ENCODE data around the gene PRORP.

Gene PRORP

GRCh38 chr14:35164849-35165248, 42.5 kb downstream of the PRORP start:
- Histone ChIP-seq H3K9ac (ENCODE audit: insufficient read length, low read depth) (no peak overlapping the region), H3K4me3 (ENCODE audit: insufficient read length, low read depth) (no peak overlapping the region), H3K36me3 (ENCODE audit: insufficient read depth, insufficient read length, low read length) (peaks cover 4% of the 10 kb centered on the region), H3K27me3 (ENCODE audit: insufficient read depth, insufficient read length) (no peaks in the 10 kb centered on the region), H3K9me3 (ENCODE audit: insufficient read depth, low read length) (peaks cover 10% of the 10 kb centered on the region), H3K4me1 (ENCODE audit: insufficient read depth, insufficient read length) (no peaks in the 10 kb centered on the region)
- no peak for DNase-seq (ENCODE audit: low read depth, low spot score)
- no peak for TF ChIP-seq SUZ12 (IDR thresholded peaks at IDR 0.05; ENCODE audit: extremely low read depth, insufficient read depth, insufficient read length)
- TF ChIP-seq YY1 (IDR thresholded peaks at IDR 0.05; ENCODE audit: insufficient read depth, insufficient read length) = no peak
- no peak for TF ChIP-seq ZNF274 (IDR thresholded peaks at IDR 0.05; ENCODE audit: low read depth, low read length)

- Histone ChIP-seq H3K9ac (ENCODE audit: insufficient read length, low read depth) (no peak overlapping the region), H3K4me1 (ENCODE audit: insufficient read depth, insufficient read length) (no peaks in the 10 kb centered on the region), H3K36me3 (ENCODE audit: insufficient read depth, insufficient read length, low read length) (peaks cover 4% of the 10 kb centered on the region), H3K27me3 (ENCODE audit: insufficient read depth, insufficient read length) (no peaks in the 10 kb centered on the region), H3K4me3 (ENCODE audit: insufficient read length, low read depth) (no peak overlapping the region), H3K9me3 (ENCODE audit: insufficient read depth, low read length) (peaks cover 10% of the 10 kb centered on the region)
- no peak for DNase-seq (ENCODE audit: low read depth, low spot score)
- TF ChIP-seq YY1 (IDR thresholded peaks at IDR 0.05; ENCODE audit: insufficient read depth, insufficient read length) (no peak), SUZ12 (IDR thresholded peaks at IDR 0.05; ENCODE audit: extremely low read depth, insufficient read depth, insufficient read length) (no peak), ZNF274 (IDR thresholded peaks at IDR 0.05; ENCODE audit: low read depth, low read length) (no peak)
These were observed 45.1 kb downstream of the PRORP start for GRCh38 chr14:35167496-35167895.
